CD14-positive monocyte (primary cell): ENCODE results near the gene SLFN12. TPM values are rescaled to one million over a fixed set of nuclear protein-coding genes. Genes with fewer than 3 reads are reported as not detected.
"Not testable (repeated sequence)": the region's sequence is repeated elsewhere in the genome, so short reads cannot be mapped to it uniquely, and the experiment has no call there.

Experiments
- DNase-seq, 3 donors: peaks; one replicate each; pipeline ENCODE4 v3.0.0-alpha.2; 2011 to 2022
- H2AFZ ChIP-seq: 2 replicates; pipeline ENCODE4 v1.6.0; 2012; ENCODE audit warnings: mild to moderate bottlenecking, low read depth, low read length, inconsistent platforms; ENCODE audit not compliant: insufficient read depth, poor library complexity, severe bottlenecking
- H3K27ac ChIP-seq, 2 donors: 1 replicate in 1 of 2; 2 replicates in 1 of 2; pipeline ENCODE4 v1.5.1; 2012 to 2013; ENCODE audit warnings: low read length in 2 of 2, control low read depth in 1 of 2, inconsistent platforms in 1 of 2, low read depth in 1 of 2, mild to moderate bottlenecking in 1 of 2
- H3K27me3 ChIP-seq, 2 donors: one replicate each; pipeline versions ENCODE4 v1.6.0 to v1.6.1; 2011 to 2013; ENCODE audit warnings: low read length in 2 of 2; ENCODE audit not compliant: control insufficient read depth in 2 of 2, insufficient read depth in 2 of 2
- H3K36me3 ChIP-seq, 2 donors: replicated peaks in 1 of 2; 1 replicate in 1 of 2; 2 replicates in 1 of 2; pipeline versions ENCODE4 v1.5.1 to v1.6.1; 2012 to 2013; ENCODE audit warnings: low read length in 2 of 2, control low read depth in 1 of 2, inconsistent platforms in 1 of 2, mild to moderate bottlenecking in 1 of 2; ENCODE audit not compliant: insufficient read depth in 2 of 2, control insufficient read depth in 1 of 2
- H3K4me1 ChIP-seq, 2 donors: 1 replicate in 1 of 2; 2 replicates in 1 of 2; pipeline versions ENCODE4 v1.5.1 to v1.6.1; 2012 to 2013; ENCODE audit warnings: low read length in 2 of 2, control low read depth in 1 of 2, inconsistent platforms in 1 of 2, mild to moderate bottlenecking in 1 of 2, moderate library complexity in 1 of 2; ENCODE audit not compliant: insufficient read depth in 2 of 2, control insufficient read depth in 1 of 2
- H3K4me2 ChIP-seq: replicated peaks from 2 replicates; pipeline ENCODE3; 2012; ENCODE audit warnings: low read length, moderate library complexity, mild to moderate bottlenecking; ENCODE audit not compliant: poor library complexity, severe bottlenecking; ENCODE audit errors: extremely low read depth
- H3K4me3 ChIP-seq, 3 experiments: fragments of 200-600 bp in 1 of 3; sonication (generic) in 1 of 3; replicated peaks in 1 of 3; 1 replicate in 2 of 3; 2 replicates in 1 of 3; pipeline ENCODE4 v1.5.1; 2011 to 2013; ENCODE audit warnings: low read length in 3 of 3, mild to moderate bottlenecking in 3 of 3, control low read depth in 2 of 3, low read depth in 2 of 3, inconsistent platforms in 1 of 3, moderate library complexity in 1 of 3
- H3K79me2 ChIP-seq: 2 replicates; pipeline ENCODE4 v1.6.0; 2012; ENCODE audit warnings: mild to moderate bottlenecking, control low read depth, inconsistent platforms, low read length, moderate library complexity; ENCODE audit not compliant: insufficient read depth
- H3K9ac ChIP-seq: 2 replicates; pipeline ENCODE4 v1.6.0; 2017; ENCODE audit warnings: low read length, mild to moderate bottlenecking; ENCODE audit not compliant: insufficient read depth, poor library complexity, severe bottlenecking
- H3K9me3 ChIP-seq, 2 donors: replicated peaks in 1 of 2; 1 replicate in 1 of 2; 2 replicates in 1 of 2; pipeline versions ENCODE4 v1.5.1 to v1.6.1; 2012 to 2013; ENCODE audit warnings: low read length in 2 of 2, control low read depth in 1 of 2; ENCODE audit not compliant: control insufficient read depth in 1 of 2, insufficient read depth in 1 of 2
- H4K20me1 ChIP-seq: 2 replicates; pipeline ENCODE4 v1.6.0; 2012; ENCODE audit warnings: mild to moderate bottlenecking, low read length, control low read depth, moderate library complexity; ENCODE audit not compliant: insufficient read depth
- H3K27ac Mint-ChIP-seq, 7 donors: one replicate each; pipeline ENCODE4 v1.8.0; 2020; ENCODE audit warnings: mild to moderate bottlenecking in 7 of 7, mixed read lengths in 7 of 7, moderate library complexity in 6 of 7, inconsistent platforms in 2 of 7
- H3K27me3 Mint-ChIP-seq, 3 donors: one replicate each; pipeline ENCODE4 v1.8.0; 2021 to 2022; ENCODE audit warnings: low read depth in 3 of 3, mild to moderate bottlenecking in 3 of 3, mixed read lengths in 3 of 3, moderate library complexity in 3 of 3, inconsistent platforms in 1 of 3
- H3K36me3 Mint-ChIP-seq, 2 donors: one replicate each; pipeline ENCODE4 v1.8.0; 2020; ENCODE audit warnings: mixed read lengths in 2 of 2, inconsistent platforms in 1 of 2, mild to moderate bottlenecking in 1 of 2
- H3K4me1 Mint-ChIP-seq: one replicate; pipeline ENCODE4 v1.8.0; 2020; ENCODE audit warnings: mild to moderate bottlenecking, mixed read lengths
- H3K4me3 Mint-ChIP-seq, 2 donors: one replicate each; pipeline ENCODE4 v1.8.0; 2020; ENCODE audit warnings: mild to moderate bottlenecking in 2 of 2, mixed read lengths in 2 of 2, moderate library complexity in 1 of 2
- H3K9me3 Mint-ChIP-seq, 7 donors: one replicate each; pipeline ENCODE4 v1.8.0; 2020 to 2022; ENCODE audit warnings: mixed read lengths in 7 of 7, mild to moderate bottlenecking in 6 of 7, moderate library complexity in 6 of 7, inconsistent platforms in 2 of 7
- CTCF ChIP-seq: fragments of 200-600 bp; IDR thresholded peaks from one replicate; pipeline ENCODE4 v1.8.0; 2022; ENCODE audit warnings: antibody characterized with exemption, mild to moderate bottlenecking
- WGBS: methylation state at CpG from one replicate; pipeline ENCODE4 v1.1.5; 2013; ENCODE audit warnings: missing lambda C conversion rate; ENCODE audit not compliant: insufficient coverage; 5-methylcytosine and 5-hydroxymethylcytosine counted together
- intact Hi-C, 2 donors: fragments of 100-400 bp; cut with micrococcal nuclease; formaldehyde crosslinking; loops; one replicate each; pipeline versions ENCODE4 v1.15.0 to v1.15.1; 2023
- polyA plus RNA-seq, 3 donors: library from polyadenylated mRNA; depleted of rRNA in 1 of 3; unstranded in 2 of 3; stranded (reverse) in 1 of 3; fragments of 300-500 nt in 2 of 3; fragments of >200 nt in 1 of 3; fragmentation: Illumina TruSeq in 2 of 3; gene quantifications; 1 replicate in 2 of 3; 2 replicates in 1 of 3; pipeline ENCODE4 v1.2.3, GENCODE V29; 2012 to 2021

Gene SLFN12
- polyA plus RNA-seq, 3 donors = 8.4 to 19.6 (median 14.5) TPM

- DNase-seq = no peak
- Histone ChIP-seq H3K4me2 (no peak overlapping the region), H3K9me3 (peaks cover 0 to 4% of the 10 kb centered on the region in 2 donors), H3K27ac (no peak overlapping the region), H2AFZ (no peak overlapping the region), H3K4me3 (no peak overlapping the region), H3K27me3 (no peaks in the 10 kb centered on the region), H3K36me3 (peaks cover 34 to 50% of the 10 kb centered on the region in 2 donors), H3K4me1 (no peaks in the 10 kb centered on the region), H3K9ac (no peak overlapping the region), H4K20me1 (peaks cover 5% of the 10 kb centered on the region), H3K79me2 (no peaks in the 10 kb centered on the region)
- intact Hi-C loops = no loop called here
- WGBS = no CpG with 5 or more reads among the region's 1 CpG
- no peaks in the 10 kb centered on the region for H3K27me3 Mint-ChIP-seq
- H3K9me3 Mint-ChIP-seq = peaks cover 0 to 8% (median 1%) of the 10 kb centered on the region in 7 donors
- no peak overlapping the region for H3K27ac Mint-ChIP-seq
- H3K36me3 Mint-ChIP-seq = peaks cover 47 to 48% of the 10 kb centered on the region in 2 donors
- H3K4me1 Mint-ChIP-seq = no peaks in the 10 kb centered on the region
- no peak overlapping the region for H3K4me3 Mint-ChIP-seq
- TF ChIP-seq CTCF = no peak
These were observed 25.7 kb downstream of the SLFN12 start for GRCh38 chr17:35406568-35406967.

GRCh38 chr17:35404360-35404759 lies 27.9 kb downstream of the SLFN12 start:
- intact Hi-C loops = no loop called here
- H3K36me3 Mint-ChIP-seq = peaks cover 27 to 29% of the 10 kb centered on the region in 2 donors
- H3K9me3 ChIP-seq = peaks cover 0 to 4% of the 10 kb centered on the region in 2 donors

GRCh38 chr17:35393783-35394182 lies 38.5 kb downstream of the SLFN12 start:
- DNase-seq, intact Hi-C loops, H3K27ac ChIP-seq, H3K27me3 Mint-ChIP-seq, H3K36me3 Mint-ChIP-seq, H3K27ac Mint-ChIP-seq, H3K4me3 ChIP-seq, H3K79me2 ChIP-seq, H3K9me3 Mint-ChIP-seq, H3K9me3 ChIP-seq, H3K9ac ChIP-seq, H3K4me2 ChIP-seq, H3K27me3 ChIP-seq, H2AFZ ChIP-seq, H4K20me1 ChIP-seq, H3K36me3 ChIP-seq: not testable (repeated sequence)
- Mint-ChIP-seq H3K4me1 (peaks cover 51% of the 10 kb centered on the region), H3K4me3 (peak overlapping the region in 1 of 2 donors; percentile 12)
- 80% methylated on average over 12 of the region's 13 CpGs for WGBS
- peaks cover 33 to 45% of the 10 kb centered on the region in 2 donors for H3K4me1 ChIP-seq

More at GRCh38 chr17:35404360-35404759, 27.9 kb downstream of the SLFN12 start:
- H3K4me1 Mint-ChIP-seq = no peaks in the 10 kb centered on the region
- H3K27me3 Mint-ChIP-seq = no peaks in the 10 kb centered on the region
- no peak overlapping the region for H3K27ac Mint-ChIP-seq
- H2AFZ ChIP-seq = no peak overlapping the region
- H3K36me3 ChIP-seq = peaks cover 13 to 28% of the 10 kb centered on the region in 2 donors
- no CpG with 5 or more reads among the region's 1 CpG for WGBS
- no peaks in the 10 kb centered on the region for H3K27me3 ChIP-seq
- no peaks in the 10 kb centered on the region for H3K79me2 ChIP-seq
- no peak overlapping the region for H3K27ac ChIP-seq
- H3K9ac ChIP-seq = no peak overlapping the region
- H3K4me1 ChIP-seq = no peaks in the 10 kb centered on the region
- no peak overlapping the region for H3K4me2 ChIP-seq
- no peak for DNase-seq
- peaks cover 0 to 5% (median 2%) of the 10 kb centered on the region in 7 donors for H3K9me3 Mint-ChIP-seq
- no peak overlapping the region for H3K4me3 ChIP-seq
- H3K4me3 Mint-ChIP-seq = no peak overlapping the region
- no peak for TF ChIP-seq CTCF
- no peaks in the 10 kb centered on the region for H4K20me1 ChIP-seq
